Measurements from ENCODE around the gene KCNN3. TPM values are rescaled to one million over a fixed set of nuclear protein-coding genes. Genes with fewer than 3 reads are reported as not detected.

The KCNN3 gene
- total and polyA plus RNA-seq, 2 donors (not counting 1 experiment from before 2014, with no cell fraction given), result 0.17 to 0.82 TPM

GRCh38 chr1:154886281-154887015 lies 16.4 kb upstream of the KCNN3 start:
- Histone ChIP-seq H3K27me3 (replicated peaks in 1 of 4; ENCODE audit: control extremely low read depth in 1 of 4, control insufficient read depth in 3 of 4, insufficient read depth in 4 of 4, low read length in 3 of 4) (no peaks in the 10 kb centered on the region), H3K9ac (ENCODE audit: low read length) (no peak overlapping the region), H3K9me3 (ENCODE audit: control extremely low read depth in 1 of 3, control insufficient read depth in 2 of 3, insufficient read depth in 1 of 3, low read length in 2 of 3) (no peaks in the 10 kb centered on the region), H3K4me3 (ENCODE audit: control extremely low read depth in 1 of 5, extremely low read depth in 1 of 5, insufficient read depth in 1 of 5, low read depth in 2 of 5, low read length in 4 of 5) (no peak overlapping the region), H4K20me1 (ENCODE audit: control insufficient read depth, insufficient read depth, low read length, poor library complexity, severe bottlenecking) (no peaks in the 10 kb centered on the region), H3K4me1 (ENCODE audit: control insufficient read depth in 2 of 2, insufficient read depth in 2 of 2, low read length in 2 of 2) (no peaks in the 10 kb centered on the region), H2AFZ (ENCODE audit: insufficient read depth, low read depth, low read length, poor library complexity, severe bottlenecking) (no peak overlapping the region), H3K79me2 (ENCODE audit: control insufficient read depth, insufficient read depth, low read length) (no peaks in the 10 kb centered on the region), H3K27ac (ENCODE audit: low read length in 2 of 2) (no peak overlapping the region), H3K4me2 (replicated peaks; ENCODE audit: low read depth, low read length, poor library complexity, severe bottlenecking) (no peak overlapping the region), H3K36me3 (replicated peaks in 1 of 2; ENCODE audit: control extremely low read depth in 1 of 2, control insufficient read depth in 1 of 2, extremely low read depth in 1 of 2, insufficient read depth in 2 of 2, low read length in 1 of 2) (no peaks in the 10 kb centered on the region)
- no peak for TF ChIP-seq CTCF (IDR thresholded peaks at IDR 0.05)
- no peak for TF ChIP-seq EZH2 (IDR thresholded peaks at IDR 0.05; ENCODE audit: borderline replicate concordance, insufficient read depth, low read depth, low read length, poor library complexity, severe bottlenecking)
- WGBS (ENCODE audit: insufficient coverage), result 94% methylated on average over 3 of the region's 5 CpGs
- ATAC-seq (ENCODE audit: low read depth) (no peak), DNase-seq (no peak)
- Mint-ChIP-seq H3K9me3 (ENCODE audit: insufficient read depth) (no peaks in the 10 kb centered on the region), H3K4me1 (no peaks in the 10 kb centered on the region), H3K4me3 (no peak overlapping the region), H3K27me3 (peaks cover 4% of the 10 kb centered on the region), H3K27ac (no peak overlapping the region)
- ChIA-PET POLR2A (no interaction called here), CTCF (interaction anchor here (0.6 kb wide), 1 partner anchor 19 kb away, joined by 3 read pairs; no protein-coding TSS in a partner anchor)
- intact Hi-C loops (cut with micrococcal nuclease), result no loop called here

All from B cell (primary cell).